Kidney (tissue), 14 donors: ENCODE data around the gene UBE2S. TPM values are rescaled to one million over a fixed set of nuclear protein-coding genes. Genes with fewer than 3 reads are reported as not detected.
A peak's percentile ranks its signal among the peaks of the same experiment; 100 is the strongest.

Experiments used
- DNase-seq, 5 donors: peaks; one replicate each; pipeline ENCODE4 v3.0.0-alpha.2; 2013 to 2020
- FAIRE-seq: peaks from 2 replicates; lab custom pipeline; 2012; peaks lifted over from hg19 to GRCh38; lab: Jason Lieb, UNC
- H3K27ac ChIP-seq, 2 donors: one replicate each; pipeline ENCODE4 v1.7.0; 2013; ENCODE audit warnings: low read depth in 2 of 2, low read length in 2 of 2, inconsistent platforms in 1 of 2
- H3K27me3 ChIP-seq: one replicate; pipeline ENCODE4 v1.7.1; 2013; ENCODE audit warnings: low read length, inconsistent platforms; ENCODE audit not compliant: control insufficient read depth, insufficient read depth
- H3K36me3 ChIP-seq, 3 donors: one replicate each; pipeline versions ENCODE4 v1.7.0 to v1.7.1; 2013; ENCODE audit warnings: low read length in 3 of 3, control low read depth in 1 of 3, inconsistent platforms in 1 of 3; ENCODE audit not compliant: insufficient read depth in 3 of 3, control insufficient read depth in 2 of 3
- H3K4me1 ChIP-seq, 3 donors: one replicate each; pipeline versions ENCODE4 v1.7.0 to v1.7.1; 2013; ENCODE audit warnings: low read length in 3 of 3, inconsistent platforms in 1 of 3, low read depth in 1 of 3; ENCODE audit not compliant: control insufficient read depth in 2 of 3, insufficient read depth in 2 of 3
- H3K4me3 ChIP-seq, 3 donors: one replicate each; pipeline versions ENCODE4 v1.7.0 to v1.8.1; 2013; ENCODE audit warnings: low read length in 3 of 3, control low read depth in 1 of 3, inconsistent platforms in 1 of 3
- H3K9ac ChIP-seq, 3 donors: one replicate each; pipeline versions ENCODE4 v1.7.0 to v1.7.1; 2013; ENCODE audit warnings: low read length in 3 of 3, control low read depth in 1 of 3, inconsistent platforms in 1 of 3
- H3K9me3 ChIP-seq, 3 donors: one replicate each; pipeline versions ENCODE4 v1.7.0 to v1.7.1; 2013; ENCODE audit warnings: low read length in 3 of 3, control low read depth in 1 of 3, inconsistent platforms in 1 of 3; ENCODE audit not compliant: control insufficient read depth in 2 of 3, insufficient read depth in 1 of 3
- CTCF ChIP-seq: IDR thresholded peaks from 3 replicates; pipeline ENCODE4 v1.5.1; 2012; ENCODE audit warnings: mild to moderate bottlenecking, moderate library complexity, borderline replicate concordance; ENCODE audit not compliant: insufficient read depth; ENCODE audit errors: extremely low read depth
- intact Hi-C: fragments of 100-400 bp; cut with DNase I; formaldehyde crosslinking; loops from one replicate; pipeline ENCODE4 v1.11.1; 2022
- polyA plus RNA-seq: library from polyadenylated mRNA; stranded (reverse); fragments of 350-450 nt; fragmentation: Illumina TruSeq; extraction: RNeasy Lipid Tissue Mini Kit (QIAGEN cat#74804); gene quantifications from one replicate; pipeline ENCODE4 v1.2.3, GENCODE V29; 2014; ENCODE audit warnings: low read depth, low replicate concordance; ENCODE audit not compliant: insufficient read depth
- total RNA-seq: library from RNA; stranded (reverse); fragmentation: NEBNext Ultra II Directional; extraction: Animal tissue kit (Norgen Biotek cat#: 25700); gene quantifications from one replicate; pipeline ENCODE4 v1.2.1, GENCODE V29; 2021
- donor health status: control.
- donor health status: control.
- donor health status: control.
- donor health status: control.
- donor health status: control.
- donor health status: DM: yes; HTN: yes; CAD: no.
- donor health status: Normal renal cell carcinoma (clear cell type).

The UBE2S gene
- total and polyA plus RNA-seq, 2 donors from 2014 or later, result 16.8 to 20.8 TPM

GRCh38 chr19:55354698-55355212 lies 52.8 kb downstream of the UBE2S start, which contains the start of gene COX6B2:
COX6B2 (minus strand) TSS chr19:55354719; CDS start chr19:55354521, 198 bp downstream.
- H3K4me3 ChIP-seq, result peak within 1 kb of the TSS; percentile 26 to 37 (median 32)
- no peak within 1 kb of the TSS for H3K27ac ChIP-seq
- DNase-seq (peak in 1 of 5 donors; percentile 74), FAIRE-seq (no peak)
- H3K4me1 ChIP-seq, result peaks cover 0 to 6% (median 0%) of the 10 kb centered on the region in 3 donors
- intact Hi-C loops, result no loop called here
- H3K27me3 ChIP-seq, result peaks cover 15% of the 10 kb centered on the region
- TF ChIP-seq CTCF, result no peak
- no peaks in the 10 kb centered on the region for H3K9me3 ChIP-seq
- H3K9ac ChIP-seq, result no peak within 1 kb of the TSS
- no peaks in the 10 kb centered on the region for H3K36me3 ChIP-seq

GRCh38 chr19:55353803-55354697 lies 53.5 kb downstream of the UBE2S start:
- intact Hi-C loops, result no loop called here
- DNase-seq, result peak; percentile 80 to 91 (median 82)
- Histone ChIP-seq H3K4me1 (peaks cover 0 to 6% (median 0%) of the 10 kb centered on the region in 3 donors), H3K9me3 (no peaks in the 10 kb centered on the region), H3K27ac (no peak overlapping the region), H3K4me3 (peak overlapping the region; percentile 26 to 37 (median 32)), H3K9ac (no peak overlapping the region), H3K36me3 (no peaks in the 10 kb centered on the region), H3K27me3 (peaks cover 15% of the 10 kb centered on the region)
- FAIRE-seq, result no peak
- no peak for TF ChIP-seq CTCF

- TF ChIP-seq CTCF, result no peak
- FAIRE-seq (no peak), DNase-seq (no peak)
- Histone ChIP-seq H3K27ac (no peak overlapping the region), H3K27me3 (peaks cover 15% of the 10 kb centered on the region), H3K4me3 (peak overlapping the region; percentile 16 to 37 (median 32)), H3K36me3 (no peaks in the 10 kb centered on the region), H3K9ac (no peak overlapping the region), H3K9me3 (no peaks in the 10 kb centered on the region), H3K4me1 (peaks cover 0 to 6% (median 0%) of the 10 kb centered on the region in 3 donors)
- intact Hi-C loops, result no loop called here
Observed at GRCh38 chr19:55353356-55353802, 54.2 kb downstream of the UBE2S start.
